GM21390 (cell line): ENCODE results near the gene CCDC69.

ENCODE experiments used
- ATAC-seq: cut with Tn5 transposase; IDR thresholded peaks from one replicate; pipeline ENCODE4 v1.9.1; 2021; ENCODE audit not compliant: unreplicated experiment

The CCDC69 gene

GRCh38 chr5:151147033-151147432, 76.9 kb downstream of the CCDC69 start:
- no peak for ATAC-seq

- ATAC-seq = no peak
Observed at GRCh38 chr5:151146061-151146460, 77.8 kb downstream of the CCDC69 start.

- no peak for ATAC-seq
Observed at GRCh38 chr5:151144922-151145321, 79.0 kb downstream of the CCDC69 start.

- ATAC-seq = no peak
Observed at GRCh38 chr5:151144275-151144674, 79.6 kb downstream of the CCDC69 start.

- ATAC-seq = no peak
Observed at GRCh38 chr5:151143645-151144044, 80.2 kb downstream of the CCDC69 start.

GRCh38 chr5:151142933-151143332, 81.0 kb downstream of the CCDC69 start:
- ATAC-seq = no peak

GRCh38 chr5:151141535-151141934, 82.4 kb downstream of the CCDC69 start:
- ATAC-seq = peak; percentile 89

- no peak for ATAC-seq
Observed at GRCh38 chr5:151140686-151141459, 83.0 kb downstream of the CCDC69 start.

GRCh38 chr5:151139646-151140045, 84.2 kb downstream of the CCDC69 start:
- ATAC-seq = no peak

GRCh38 chr5:151139015-151139414, 84.9 kb downstream of the CCDC69 start:
- ATAC-seq = no peak

- no peak for ATAC-seq
Observed at GRCh38 chr5:151138114-151138513, 85.8 kb downstream of the CCDC69 start.

GRCh38 chr5:151137067-151137825, 86.6 kb downstream of the CCDC69 start:
- no peak for ATAC-seq

- ATAC-seq = peak; percentile 70
Observed at GRCh38 chr5:151134228-151134627, 89.7 kb downstream of the CCDC69 start.

GRCh38 chr5:151132963-151133362, 90.9 kb downstream of the CCDC69 start:
- no peak for ATAC-seq
